Iris pigment epithelial cell (primary cell): Measurements from ENCODE around the gene HOXA3.

Experiments
- DNase-seq: peaks from one replicate; pipeline ENCODE4 v3.0.0-alpha.2; 2011; ENCODE audit warnings: low read depth

Gene HOXA3

GRCh38 chr7:27113991-27114769 lies 38.2 kb downstream of the HOXA3 start:
- DNase-seq: no peak

- DNase-seq: no peak
Observed at GRCh38 chr7:27112955-27113949, 39.1 kb downstream of the HOXA3 start.

GRCh38 chr7:27112361-27112760 lies 40.0 kb downstream of the HOXA3 start:
- no peak for DNase-seq

- DNase-seq: no peak
Observed at GRCh38 chr7:27111751-27112277, 40.6 kb downstream of the HOXA3 start.

- no peak for DNase-seq
Observed at GRCh38 chr7:27111042-27111750, 41.2 kb downstream of the HOXA3 start.

GRCh38 chr7:27110186-27111031 lies 42.0 kb downstream of the HOXA3 start:
- DNase-seq: no peak

GRCh38 chr7:27109466-27110185 lies 42.8 kb downstream of the HOXA3 start:
- DNase-seq: no peak

- no peak for DNase-seq
Observed at GRCh38 chr7:27108390-27109127, 43.8 kb downstream of the HOXA3 start.

- DNase-seq: no peak
Observed at GRCh38 chr7:27107391-27108381, 44.7 kb downstream of the HOXA3 start.

GRCh38 chr7:27106901-27107240 lies 45.5 kb downstream of the HOXA3 start:
- no peak for DNase-seq

- no peak for DNase-seq
Observed at GRCh38 chr7:27106181-27106900, 46.0 kb downstream of the HOXA3 start.

GRCh38 chr7:27105301-27106031 lies 46.9 kb downstream of the HOXA3 start:
- no peak for DNase-seq

GRCh38 chr7:27104341-27105058 lies 47.9 kb downstream of the HOXA3 start:
- no peak for DNase-seq

- no peak for DNase-seq
Observed at GRCh38 chr7:27103489-27104226, 48.7 kb downstream of the HOXA3 start.

- DNase-seq: no peak
Observed at GRCh38 chr7:27102581-27103442, 49.6 kb downstream of the HOXA3 start, which contains the start of gene HOXA2. Gene HOXA2 (minus strand): TSS chr7:27102683. CDS start chr7:27102500, 183 bp downstream.
